Cardiac muscle cell (in vitro differentiated cells and primary cell): ENCODE results near the gene USP24. TPM values are rescaled to one million over a fixed set of nuclear protein-coding genes. Genes with fewer than 3 reads are reported as not detected.
A peak's percentile ranks its signal among the peaks of the same experiment; 100 is the strongest.

Source experiments
- DNase-seq, 2 donors: peaks; one replicate each; pipeline versions ENCODE4 v3.0.0 to v3.0.0-alpha.2; 2010 to 2017; ENCODE audit warnings: low read depth in 1 of 2, low spot score in 1 of 2
- H3K27ac ChIP-seq: fragments of 200-600 bp; sonication (generic); 2 replicates; pipeline ENCODE4 v1.5.1; 2016
- H3K27me3 ChIP-seq: fragments of 200-600 bp; sonication (generic); 2 replicates; pipeline ENCODE4 v1.6.0; 2016; ENCODE audit warnings: control low read depth
- H3K36me3 ChIP-seq: fragments of 200-600 bp; sonication (generic); 2 replicates; pipeline ENCODE4 v1.5.1; 2016; ENCODE audit warnings: control low read depth
- H3K4me1 ChIP-seq: fragments of 200-600 bp; sonication (generic); 2 replicates; pipeline ENCODE4 v1.8.1; 2017; ENCODE audit warnings: low read depth, mild to moderate bottlenecking, mixed run types
- H3K4me3 ChIP-seq: fragments of 200-600 bp; sonication (generic); 2 replicates; pipeline ENCODE4 v1.5.1; 2016; ENCODE audit warnings: mild to moderate bottlenecking
- H3K9me3 ChIP-seq: fragments of 200-600 bp; sonication (generic); 2 replicates; pipeline ENCODE4 v1.5.1; 2017; ENCODE audit warnings: low read depth, mild to moderate bottlenecking, control low read depth
- CTCF ChIP-seq: IDR thresholded peaks from 2 replicates; pipeline ENCODE4 v1.5.1; 2012; ENCODE audit warnings: low read depth, mild to moderate bottlenecking, low read length
- polyA plus RNA-seq: library from polyadenylated mRNA; unstranded; fragments of >200 nt; fragmentation: Nextera tagmentation; extraction: Ambion mirVana; gene quantifications from 2 replicates; pipeline ENCODE4 v1.2.1, GENCODE V29; 2016
- total RNA-seq: library from RNA; depleted of rRNA; stranded (reverse); fragments of >200 nt; gene quantifications from 2 replicates; pipeline ENCODE4 v1.2.3, GENCODE V29; 2016

Gene USP24
- total and polyA plus RNA-seq, 2 experiments from 2014 or later: 8.0 to 34.9 TPM

- no peaks in the 10 kb centered on the region for H3K27me3 ChIP-seq
- H3K9me3 ChIP-seq: no peaks in the 10 kb centered on the region
- H3K4me3 ChIP-seq: no peak overlapping the region
- TF ChIP-seq CTCF: no peak
- H3K36me3 ChIP-seq: peaks cover 52% of the 10 kb centered on the region
- no peaks in the 10 kb centered on the region for H3K4me1 ChIP-seq
- DNase-seq: peak in 1 of 2 donors; percentile 3
- no peak overlapping the region for H3K27ac ChIP-seq
Measured at GRCh38 chr1:55156093-55156492, 59.1 kb downstream of the USP24 start.

GRCh38 chr1:55155522-55155921 lies 59.6 kb downstream of the USP24 start:
- Histone ChIP-seq H3K27me3 (no peaks in the 10 kb centered on the region), H3K36me3 (peaks cover 50% of the 10 kb centered on the region), H3K4me1 (no peaks in the 10 kb centered on the region), H3K4me3 (no peak overlapping the region), H3K27ac (no peak overlapping the region), H3K9me3 (no peaks in the 10 kb centered on the region)
- TF ChIP-seq CTCF: no peak
- peak; percentile 13 to 39 for DNase-seq

- Histone ChIP-seq H3K4me3 (no peak overlapping the region), H3K4me1 (no peaks in the 10 kb centered on the region), H3K27me3 (no peaks in the 10 kb centered on the region), H3K27ac (no peak overlapping the region), H3K9me3 (no peaks in the 10 kb centered on the region), H3K36me3 (peaks cover 48% of the 10 kb centered on the region)
- no peak for DNase-seq
- no peak for TF ChIP-seq CTCF
Measured at GRCh38 chr1:55154616-55155015, 60.5 kb downstream of the USP24 start.

GRCh38 chr1:55153031-55153430 lies 62.1 kb downstream of the USP24 start:
- Histone ChIP-seq H3K4me1 (no peaks in the 10 kb centered on the region), H3K4me3 (no peak overlapping the region), H3K27me3 (no peaks in the 10 kb centered on the region), H3K9me3 (no peaks in the 10 kb centered on the region), H3K36me3 (peaks cover 40% of the 10 kb centered on the region), H3K27ac (no peak overlapping the region)
- no peak for DNase-seq
- no peak for TF ChIP-seq CTCF

DNA sequence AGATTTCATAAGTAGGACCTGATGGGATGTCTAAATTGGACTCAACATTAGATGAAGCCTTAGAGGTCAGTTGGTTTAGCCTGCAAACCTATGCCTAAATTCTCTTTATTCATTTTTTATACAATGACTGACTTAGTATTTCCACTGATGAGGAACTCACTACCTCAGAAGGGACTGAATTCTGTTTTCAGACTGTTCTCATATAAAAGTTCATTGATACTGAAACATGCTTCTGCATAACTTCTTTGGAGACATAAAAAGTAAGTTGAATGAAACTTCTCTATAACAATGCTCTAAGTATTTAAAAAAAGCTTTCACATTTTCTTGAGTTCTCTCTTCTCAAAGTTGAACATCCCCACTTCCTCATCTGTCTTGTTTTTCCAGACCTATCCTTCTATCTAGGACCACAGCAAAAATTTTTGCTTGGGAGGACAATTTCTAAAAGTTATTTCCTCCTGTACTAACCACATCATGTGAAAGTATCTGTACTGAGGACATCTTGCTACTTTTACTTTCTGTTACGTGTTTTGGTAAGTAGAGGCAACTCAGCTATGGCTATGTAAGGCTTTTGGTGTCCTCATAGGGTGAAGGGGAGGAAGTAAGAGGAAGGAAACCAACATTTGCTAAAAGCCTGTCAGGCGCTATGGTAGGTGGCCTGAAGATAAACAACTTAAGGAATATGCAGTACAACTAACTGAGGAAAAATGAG lies 64.1 kb downstream of the USP24 start:
- no peak for TF ChIP-seq CTCF

More for the DNA sequence above, 64.1 kb downstream of the USP24 start:
- Histone ChIP-seq H3K27ac (no peak overlapping the region), H3K4me1 (no peaks in the 10 kb centered on the region), H3K4me3 (no peak overlapping the region), H3K36me3 (peaks cover 44% of the 10 kb centered on the region), H3K9me3 (no peaks in the 10 kb centered on the region), H3K27me3 (no peaks in the 10 kb centered on the region)
- DNase-seq: no peak
